Smooth muscle cell (in vitro differentiated cells): ENCODE results near the gene PARVG. TPM values are rescaled to one million over a fixed set of nuclear protein-coding genes. Genes with fewer than 3 reads are reported as not detected.

Source experiments
- DNase-seq: peaks from one replicate; lab custom pipeline; 2025; ENCODE audit not compliant: unreplicated experiment; lab: John Stamatoyannopoulos, UW
- H2AFZ ChIP-seq: fragments of 200-600 bp; sonication (generic); 2 replicates; pipeline ENCODE4 v1.6.0; 2016; ENCODE audit warnings: antibody characterized with exemption, low read depth, mild to moderate bottlenecking
- H3F3A ChIP-seq: fragments of 200-600 bp; sonication (generic); 2 replicates; pipeline ENCODE4 v1.6.0; 2017; ENCODE audit warnings: antibody characterized with exemption, low read depth
- H3K27ac ChIP-seq: fragments of 200-600 bp; sonication (generic); 2 replicates; pipeline ENCODE4 v1.5.1; 2016; ENCODE audit warnings: low read depth, mild to moderate bottlenecking
- H3K27me3 ChIP-seq: fragments of 200-600 bp; sonication (generic); 2 replicates; pipeline ENCODE4 v1.6.1; 2016; ENCODE audit warnings: low read depth, mild to moderate bottlenecking
- H3K36me3 ChIP-seq: fragments of 200-600 bp; sonication (generic); 2 replicates; pipeline ENCODE4 v1.5.1; 2016; ENCODE audit warnings: low read depth
- H3K4me1 ChIP-seq: fragments of 200-600 bp; sonication (generic); 2 replicates; pipeline ENCODE4 v1.5.1; 2016; ENCODE audit warnings: low read depth
- H3K4me2 ChIP-seq: fragments of 200-600 bp; sonication (generic); 2 replicates; pipeline ENCODE4 v1.6.0; 2016; ENCODE audit warnings: mild to moderate bottlenecking
- H3K4me3 ChIP-seq: fragments of 200-600 bp; sonication (generic); 2 replicates; pipeline ENCODE4 v1.5.1; 2016; ENCODE audit warnings: mild to moderate bottlenecking
- H3K79me2 ChIP-seq: fragments of 200-600 bp; sonication (generic); 2 replicates; pipeline ENCODE4 v1.6.0; 2016; ENCODE audit warnings: low read depth, mild to moderate bottlenecking
- H3K9ac ChIP-seq: fragments of 200-600 bp; sonication (generic); 2 replicates; pipeline ENCODE4 v1.6.0; 2016; ENCODE audit warnings: low read depth
- H3K9me3 ChIP-seq: fragments of 200-600 bp; sonication (generic); replicated peaks from 2 replicates; pipeline ENCODE4 v1.5.1; 2016; ENCODE audit warnings: low read depth
- H4K20me1 ChIP-seq: fragments of 200-600 bp; sonication (generic); 2 replicates; pipeline ENCODE4 v1.6.0; 2016; ENCODE audit warnings: low read depth
- CTCF ChIP-seq: fragments of 200-600 bp; sonication (generic); IDR thresholded peaks from 2 replicates; pipeline ENCODE4 v1.5.1; 2017; ENCODE audit warnings: borderline replicate concordance, mild to moderate bottlenecking, antibody characterized with exemption; ENCODE audit not compliant: insufficient read depth, poor library complexity, severe bottlenecking
- WGBS: methylation state at CpG from one replicate; pipeline ENCODE4 v1.1.7; 2016; ENCODE audit warnings: low lambda C conversion rate; 5-methylcytosine and 5-hydroxymethylcytosine counted together
- polyA plus RNA-seq: library from polyadenylated mRNA; unstranded; fragments of >200 nt; fragmentation: Nextera tagmentation; extraction: Ambion mirVana; gene quantifications from 2 replicates; pipeline ENCODE4 v1.2.1, GENCODE V29; 2016
- total RNA-seq: library from RNA; depleted of rRNA; stranded (reverse); fragments of >200 nt; gene quantifications from 2 replicates; pipeline ENCODE4 v1.2.3, GENCODE V29; 2014

PARVG gene
- total and polyA plus RNA-seq, 2 experiments from 2014 or later = 0.90 TPM; not detected in 1

DNA sequence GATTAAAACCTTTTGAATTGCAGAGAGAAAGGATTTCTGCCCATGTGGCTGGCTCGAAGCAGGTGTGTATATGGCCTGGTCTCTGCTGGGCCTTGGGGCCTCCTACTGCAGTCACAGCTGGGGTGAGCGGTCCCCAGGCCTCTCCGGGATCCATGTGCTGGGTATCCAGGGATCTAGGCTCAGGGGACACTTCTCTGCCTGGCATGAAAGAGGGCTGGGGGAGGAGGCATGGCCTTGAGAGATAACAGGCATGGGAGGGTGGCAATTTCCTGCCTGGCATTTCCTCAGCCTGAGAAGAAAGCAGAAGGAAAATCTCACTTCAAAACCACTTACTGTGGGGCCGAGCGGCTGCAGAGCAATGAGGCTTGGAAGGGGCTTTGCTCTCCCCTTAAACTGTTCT lies 20.3 kb upstream of the PARVG start:
- WGBS = 93% methylated on average over 5 of the region's 5 CpGs
- H3K4me1 ChIP-seq = peaks cover 10% of the 10 kb centered on the region
- H3K27me3 ChIP-seq = no peaks in the 10 kb centered on the region
- H3K4me2 ChIP-seq = no peak overlapping the region
- no peak for TF ChIP-seq CTCF
- no peak for DNase-seq
- no peak overlapping the region for H3K4me3 ChIP-seq
- peaks cover 8% of the 10 kb centered on the region for H3F3A ChIP-seq
- H3K79me2 ChIP-seq = no peaks in the 10 kb centered on the region
- H3K9ac ChIP-seq = no peak overlapping the region
- no peak overlapping the region for H2AFZ ChIP-seq
- no peaks in the 10 kb centered on the region for H3K36me3 ChIP-seq
- no peak overlapping the region for H3K27ac ChIP-seq
- H4K20me1 ChIP-seq = no peaks in the 10 kb centered on the region
- no peaks in the 10 kb centered on the region for H3K9me3 ChIP-seq

DNA sequence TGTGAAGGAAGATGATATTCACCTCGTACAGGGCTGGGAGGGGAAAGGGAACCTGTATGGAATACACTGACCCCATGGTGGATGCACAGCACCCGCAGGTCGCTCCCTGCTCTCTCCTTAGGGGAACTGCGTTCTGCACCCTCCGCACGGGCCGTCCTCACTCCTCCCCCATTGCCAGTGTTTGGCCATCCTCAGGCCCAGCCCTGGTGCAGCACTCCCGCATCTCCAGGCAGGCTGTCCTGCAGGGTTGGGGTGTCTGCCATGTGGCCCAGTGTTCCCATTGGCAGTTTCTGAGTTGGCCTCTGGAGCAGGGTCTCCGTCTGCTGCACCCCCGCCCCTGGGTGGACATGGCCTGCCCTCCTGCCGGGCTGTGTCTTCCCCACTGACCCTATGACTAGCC lies 19.1 kb upstream of the PARVG start:
- WGBS = 98% methylated on average over 11 of the region's 11 CpGs
- Histone ChIP-seq H3K36me3 (no peaks in the 10 kb centered on the region), H3K4me3 (no peak overlapping the region), H2AFZ (no peak overlapping the region), H3K27ac (no peak overlapping the region), H4K20me1 (no peaks in the 10 kb centered on the region), H3K27me3 (no peaks in the 10 kb centered on the region), H3F3A (peaks cover 8% of the 10 kb centered on the region), H3K9me3 (no peaks in the 10 kb centered on the region), H3K79me2 (no peaks in the 10 kb centered on the region), H3K4me1 (peaks cover 10% of the 10 kb centered on the region), H3K9ac (no peak overlapping the region), H3K4me2 (no peak overlapping the region)
- no peak for DNase-seq
- no peak for TF ChIP-seq CTCF

- DNase-seq = no peak
- Histone ChIP-seq H3F3A (peaks cover 8% of the 10 kb centered on the region), H3K9ac (no peak overlapping the region), H3K4me1 (peaks cover 10% of the 10 kb centered on the region), H3K27ac (no peak overlapping the region), H3K9me3 (no peaks in the 10 kb centered on the region), H3K27me3 (no peaks in the 10 kb centered on the region), H3K79me2 (no peaks in the 10 kb centered on the region), H3K36me3 (no peaks in the 10 kb centered on the region), H3K4me3 (no peak overlapping the region), H4K20me1 (no peaks in the 10 kb centered on the region), H2AFZ (no peak overlapping the region), H3K4me2 (no peak overlapping the region)
- 97% methylated on average over 13 of the region's 13 CpGs for WGBS
- TF ChIP-seq CTCF = no peak
Measured at GRCh38 chr22:44162960-44163359, 17.8 kb upstream of the PARVG start.

- Histone ChIP-seq H3K79me2 (no peaks in the 10 kb centered on the region), H2AFZ (no peak overlapping the region), H4K20me1 (no peaks in the 10 kb centered on the region), H3K27ac (no peak overlapping the region), H3K36me3 (no peaks in the 10 kb centered on the region), H3K4me2 (no peak overlapping the region), H3K9me3 (no peaks in the 10 kb centered on the region), H3F3A (peaks cover 7% of the 10 kb centered on the region), H3K9ac (no peak overlapping the region), H3K4me1 (peaks cover 5% of the 10 kb centered on the region), H3K27me3 (no peaks in the 10 kb centered on the region), H3K4me3 (no peak overlapping the region)
- DNase-seq = no peak
- WGBS = 91% methylated on average over 14 of the region's 18 CpGs
- TF ChIP-seq CTCF = no peak
Measured at GRCh38 chr22:44163536-44163935, 17.2 kb upstream of the PARVG start.
